WTC11 (cell line): ENCODE measurements around the gene LARGE1.

Experiments
- CREB1 ChIP-seq: sonication (generic); formaldehyde crosslinking; IDR thresholded peaks from 2 replicates; pipeline ENCODE4 v1.8.0; 2023; ENCODE audit warnings: mild to moderate bottlenecking, missing genetic modification reagents
- FOXK1 ChIP-seq: sonication (generic); formaldehyde crosslinking; IDR thresholded peaks from 2 replicates; pipeline ENCODE4 v1.8.0; 2022; ENCODE audit warnings: mild to moderate bottlenecking, moderate library complexity, missing genetic modification reagents
- HMGXB4 ChIP-seq: sonication (generic); formaldehyde crosslinking; IDR thresholded peaks from 2 replicates; pipeline ENCODE4 v1.8.1; 2023; ENCODE audit warnings: mild to moderate bottlenecking, moderate library complexity, missing genetic modification reagents
- JUN ChIP-seq: sonication (generic); formaldehyde crosslinking; IDR thresholded peaks from 2 replicates; pipeline ENCODE4 v1.8.0; 2023; ENCODE audit warnings: mild to moderate bottlenecking, missing genetic modification reagents
- NFE2L1 ChIP-seq: sonication (generic); formaldehyde crosslinking; IDR thresholded peaks from 2 replicates; pipeline ENCODE4 v1.8.1; 2023; ENCODE audit warnings: missing genetic modification reagents
- RELA ChIP-seq: sonication (generic); formaldehyde crosslinking; IDR thresholded peaks from 2 replicates; pipeline ENCODE4 v1.8.1; 2022; ENCODE audit warnings: missing genetic modification reagents, mild to moderate bottlenecking, borderline replicate concordance
- SMAD3 ChIP-seq: sonication (generic); formaldehyde crosslinking; IDR thresholded peaks from 2 replicates; pipeline ENCODE4 v1.8.0; 2022; ENCODE audit warnings: missing genetic modification reagents, mild to moderate bottlenecking, borderline replicate concordance
- SMAD4 ChIP-seq: sonication (generic); formaldehyde crosslinking; IDR thresholded peaks from 2 replicates; pipeline ENCODE4 v1.8.0; 2022; ENCODE audit warnings: mild to moderate bottlenecking, missing genetic modification reagents
- TP53 ChIP-seq: sonication (generic); formaldehyde crosslinking; IDR thresholded peaks from 2 replicates; pipeline ENCODE4 v1.8.1; 2023; ENCODE audit warnings: mild to moderate bottlenecking, missing genetic modification reagents
- USF1 ChIP-seq: sonication (generic); formaldehyde crosslinking; IDR thresholded peaks from 2 replicates; pipeline ENCODE4 v1.8.0; 2022; ENCODE audit warnings: mild to moderate bottlenecking, missing genetic modification reagents
- TF ChIP-seq, protein P1 (sequence below): sonication (generic); formaldehyde crosslinking; IDR thresholded peaks from 2 replicates; pipeline ENCODE4 v1.8.1; 2023; ENCODE audit warnings: mild to moderate bottlenecking, missing genetic modification reagents, moderate library complexity
- TF ChIP-seq, protein P2 (sequence below): fragments of 200-600 bp; IDR thresholded peaks from 2 replicates; pipeline ENCODE4 v1.8.0; 2022; ENCODE audit warnings: antibody characterized with exemption

GRCh38 chr22:33837826-33838225 is 82.5 kb downstream of the LARGE1 start:
- no peak for TF ChIP-seq SMAD3 (CRISPR knock-in tag)
- TF ChIP-seq HMGXB4 (CRISPR knock-in tag): no peak
- TF ChIP-seq, protein P1, sequence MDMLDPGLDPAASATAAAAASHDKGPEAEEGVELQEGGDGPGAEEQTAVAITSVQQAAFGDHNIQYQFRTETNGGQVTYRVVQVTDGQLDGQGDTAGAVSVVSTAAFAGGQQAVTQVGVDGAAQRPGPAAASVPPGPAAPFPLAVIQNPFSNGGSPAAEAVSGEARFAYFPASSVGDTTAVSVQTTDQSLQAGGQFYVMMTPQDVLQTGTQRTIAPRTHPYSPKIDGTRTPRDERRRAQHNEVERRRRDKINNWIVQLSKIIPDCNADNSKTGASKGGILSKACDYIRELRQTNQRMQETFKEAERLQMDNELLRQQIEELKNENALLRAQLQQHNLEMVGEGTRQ (CRISPR knock-in tag): no peak
- no peak for TF ChIP-seq SMAD4 (CRISPR knock-in tag)
- no peak for TF ChIP-seq FOXK1 (CRISPR knock-in tag)
- TF ChIP-seq, protein P2, sequence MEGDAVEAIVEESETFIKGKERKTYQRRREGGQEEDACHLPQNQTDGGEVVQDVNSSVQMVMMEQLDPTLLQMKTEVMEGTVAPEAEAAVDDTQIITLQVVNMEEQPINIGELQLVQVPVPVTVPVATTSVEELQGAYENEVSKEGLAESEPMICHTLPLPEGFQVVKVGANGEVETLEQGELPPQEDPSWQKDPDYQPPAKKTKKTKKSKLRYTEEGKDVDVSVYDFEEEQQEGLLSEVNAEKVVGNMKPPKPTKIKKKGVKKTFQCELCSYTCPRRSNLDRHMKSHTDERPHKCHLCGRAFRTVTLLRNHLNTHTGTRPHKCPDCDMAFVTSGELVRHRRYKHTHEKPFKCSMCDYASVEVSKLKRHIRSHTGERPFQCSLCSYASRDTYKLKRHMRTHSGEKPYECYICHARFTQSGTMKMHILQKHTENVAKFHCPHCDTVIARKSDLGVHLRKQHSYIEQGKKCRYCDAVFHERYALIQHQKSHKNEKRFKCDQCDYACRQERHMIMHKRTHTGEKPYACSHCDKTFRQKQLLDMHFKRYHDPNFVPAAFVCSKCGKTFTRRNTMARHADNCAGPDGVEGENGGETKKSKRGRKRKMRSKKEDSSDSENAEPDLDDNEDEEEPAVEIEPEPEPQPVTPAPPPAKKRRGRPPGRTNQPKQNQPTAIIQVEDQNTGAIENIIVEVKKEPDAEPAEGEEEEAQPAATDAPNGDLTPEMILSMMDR: no peak
- no peak for TF ChIP-seq USF1 (CRISPR knock-in tag)
- TF ChIP-seq TP53 (CRISPR knock-in tag): no peak
- no peak for TF ChIP-seq NFE2L1 (CRISPR knock-in tag)
- TF ChIP-seq RELA: no peak
- no peak for TF ChIP-seq JUN (CRISPR knock-in tag)
- no peak for TF ChIP-seq CREB1 (CRISPR knock-in tag)
